SK-N-SH (cell line): ENCODE data around the gene CDC45.
"Not testable (repeated sequence)": the region's sequence is repeated elsewhere in the genome, so short reads cannot be mapped to it uniquely, and the experiment has no call there.

Experiments used
- CTCF ChIP-seq: fragments of 200-600 bp; sonication (generic); IDR thresholded peaks from 2 replicates; pipeline ENCODE4 v1.6.1; 2017; ENCODE audit warnings: antibody characterized with exemption, mild to moderate bottlenecking, moderate library complexity
- POLR2AphosphoS5 ChIP-seq: IDR thresholded peaks from 2 replicates; pipeline ENCODE4 v1.6.1; 2012; ENCODE audit warnings: low read depth, low read length
- REST ChIP-seq: IDR thresholded peaks from 2 replicates; pipeline ENCODE4 v1.6.1; 2012; ENCODE audit warnings: mild to moderate bottlenecking, low read depth, low read length, moderate library complexity
- TAF1 ChIP-seq: IDR thresholded peaks from 2 replicates; pipeline ENCODE4 v1.6.1; 2012; ENCODE audit warnings: low read depth, mild to moderate bottlenecking, low read length, moderate library complexity, borderline replicate concordance

GRCh38 chr22:19531327-19531726, 51.6 kb downstream of the CDC45 start:
- not testable (repeated sequence) for TF ChIP-seq CTCF, REST, POLR2AphosphoS5, TAF1
